K562 (cell line): ENCODE measurements around the gene DIAPH1. TPM values are rescaled to one million over a fixed set of nuclear protein-coding genes. Genes with fewer than 3 reads are reported as not detected.

Experiments used
- ARID1B ChIP-seq: fragments of 450-650 bp; IDR thresholded peaks from 2 replicates; pipeline ENCODE4 v1.6.1; 2016; ENCODE audit warnings: antibody characterized with exemption, mild to moderate bottlenecking, inconsistent platforms
- ETV5 ChIP-seq: sonication (generic); formaldehyde crosslinking; IDR thresholded peaks from 2 replicates; pipeline ENCODE4 v1.4.0; 2020; ENCODE audit warnings: low read depth, mild to moderate bottlenecking, missing genetic modification reagents
- FOXK1 ChIP-seq: sonication (generic); formaldehyde crosslinking; IDR thresholded peaks from 2 replicates; pipeline ENCODE4 v1.8.0; 2022; ENCODE audit warnings: missing genetic modification reagents, mild to moderate bottlenecking, borderline replicate concordance
- HDGF ChIP-seq: fragments of 450-650 bp; IDR thresholded peaks from 2 replicates; pipeline ENCODE4 v1.6.1; 2016
- HOXB6 ChIP-seq: fragments of 250-450 bp; sonication (Bioruptor Pico); IDR thresholded peaks from 2 replicates; pipeline ENCODE4 v1.5.1; 2022; ENCODE audit warnings: mild to moderate bottlenecking, borderline replicate concordance
- JUN ChIP-seq, 2 experiments: sonication (generic) in 1 of 2; formaldehyde crosslinking in 1 of 2; IDR thresholded peaks; 2 replicates each; pipeline versions ENCODE4 v1.6.1 to v1.8.0; 2012 to 2022; ENCODE audit warnings: borderline replicate concordance in 2 of 2, mild to moderate bottlenecking in 2 of 2, improper control_type of control experiment in 1 of 2, low read depth in 1 of 2, low read length in 1 of 2, missing genetic modification reagents in 1 of 2
- MBD2 ChIP-seq: sonication (generic); IDR thresholded peaks from 2 replicates; pipeline ENCODE4 v1.6.1; 2016; ENCODE audit warnings: low read depth, borderline replicate concordance
- MTA1 ChIP-seq: fragments of 450-650 bp; IDR thresholded peaks from 2 replicates; pipeline ENCODE4 v1.6.1; 2017; ENCODE audit warnings: borderline replicate concordance
- NONO ChIP-seq, 2 experiments: fragments of 200-400 bp in 1 of 2; fragments of 450-650 bp in 1 of 2; formaldehyde crosslinking in 1 of 2; IDR thresholded peaks; 2 replicates each; pipeline ENCODE4 v1.6.1; 2017; ENCODE audit warnings: low read depth in 2 of 2, mild to moderate bottlenecking in 2 of 2, moderate library complexity in 2 of 2, low read length in 1 of 2
- PCBP2 ChIP-seq: fragments of 200-400 bp; formaldehyde crosslinking; IDR thresholded peaks from 2 replicates; pipeline ENCODE4 v1.6.1; 2018; ENCODE audit warnings: low read length, low read depth, mild to moderate bottlenecking, moderate library complexity; ENCODE audit not compliant: poor library complexity, severe bottlenecking
- PHF21A ChIP-seq: fragments of 450-650 bp; IDR thresholded peaks from 2 replicates; pipeline ENCODE4 v1.6.1; 2017; ENCODE audit warnings: low read depth, borderline replicate concordance
- SMAD2 ChIP-seq: fragments of 150-350 bp; IDR thresholded peaks from 2 replicates; pipeline ENCODE4 v1.6.1; 2014; ENCODE audit warnings: low read depth, mild to moderate bottlenecking, low read length
- ZEB2 ChIP-seq: fragments of 450-650 bp; IDR thresholded peaks from 2 replicates; pipeline ENCODE4 v1.6.1; 2016
- ZNF134 ChIP-seq: fragments of 250-450 bp; sonication (Bioruptor Pico); conservative IDR thresholded peaks from 2 replicates; pipeline ENCODE4 v1.4.0; 2020
- ZNF184 ChIP-seq: sonication (generic); formaldehyde crosslinking; IDR thresholded peaks from 2 replicates; pipeline ENCODE4 v1.5.0; 2020; ENCODE audit warnings: missing genetic modification reagents
- ZNF436 ChIP-seq: fragments of 250-450, 450-650 bp; sonication (Bioruptor Pico); formaldehyde crosslinking; IDR thresholded peaks from 2 replicates; pipeline ENCODE4 v1.7.0; 2020; ENCODE audit warnings: mild to moderate bottlenecking
- polyA plus RNA-seq, 8 experiments: library from polyadenylated mRNA; depleted of rRNA in 4 of 8; stranded (reverse) in 5 of 8; unstranded in 3 of 8; fragments of >200 nt; fragmentation: Nextera tagmentation in 2 of 8; fragmentation: Illumina TruSeq in 1 of 8; extraction: Ambion mirVana in 2 of 8; extraction: Trizol in 1 of 8; gene quantifications; 2 replicates each; pipeline versions ENCODE4 v1.2.1 to v1.2.3, GENCODE V29; 2011 to 2014; ENCODE audit warnings: inconsistent platforms in 1 of 8, missing spikeins in 1 of 8
- total RNA-seq, 7 experiments: library from RNA; depleted of rRNA in 6 of 7; stranded (reverse); fragments of >200 nt in 6 of 7; fragmentation: Illumina TruSeq in 2 of 7; extraction: Trizol in 2 of 7; gene quantifications; 2 replicates each; pipeline versions ENCODE4 v1.2.1 to v1.2.3, GENCODE V29; 2011 to 2021; ENCODE audit warnings: low replicate concordance in 1 of 7
- TF ChIP-seq, protein P1 (sequence below): conservative IDR thresholded peaks from 2 replicates; pipeline ENCODE4 v1.6.1; 2011; ENCODE audit warnings: low read depth, mild to moderate bottlenecking, low read length; ENCODE audit not compliant: control insufficient read depth
- TF ChIP-seq, protein P2 (sequence below), 2 experiments: fragments of 450-650 bp; IDR thresholded peaks; 2 replicates each; pipeline ENCODE4 v1.6.1; 2016
- TF ChIP-seq, protein P3 (sequence below): fragments of 200-800 bp; sonication (Bioruptor generic); IDR thresholded peaks from 2 replicates; pipeline ENCODE4 v1.6.1; 2017; ENCODE audit warnings: missing genetic modification characterization, missing compliant biosample characterization
- TF ChIP-seq, protein P4 (sequence below): fragments of 250-450 bp; sonication (Bioruptor Pico); IDR thresholded peaks from 2 replicates; pipeline ENCODE4 v1.9.0; 2021; ENCODE audit warnings: mild to moderate bottlenecking
- TF ChIP-seq, protein P5 (sequence below): fragments of 450-650 bp; IDR thresholded peaks from 2 replicates; pipeline ENCODE4 v1.6.1; 2016; ENCODE audit warnings: mild to moderate bottlenecking

Gene DIAPH1
- total and polyA plus RNA-seq, 9 of the 15 experiments (the other 6 are each of a cell fraction or from before 2014, with no cell fraction given), result 60.8 to 328 (median 97.8) TPM

DNA sequence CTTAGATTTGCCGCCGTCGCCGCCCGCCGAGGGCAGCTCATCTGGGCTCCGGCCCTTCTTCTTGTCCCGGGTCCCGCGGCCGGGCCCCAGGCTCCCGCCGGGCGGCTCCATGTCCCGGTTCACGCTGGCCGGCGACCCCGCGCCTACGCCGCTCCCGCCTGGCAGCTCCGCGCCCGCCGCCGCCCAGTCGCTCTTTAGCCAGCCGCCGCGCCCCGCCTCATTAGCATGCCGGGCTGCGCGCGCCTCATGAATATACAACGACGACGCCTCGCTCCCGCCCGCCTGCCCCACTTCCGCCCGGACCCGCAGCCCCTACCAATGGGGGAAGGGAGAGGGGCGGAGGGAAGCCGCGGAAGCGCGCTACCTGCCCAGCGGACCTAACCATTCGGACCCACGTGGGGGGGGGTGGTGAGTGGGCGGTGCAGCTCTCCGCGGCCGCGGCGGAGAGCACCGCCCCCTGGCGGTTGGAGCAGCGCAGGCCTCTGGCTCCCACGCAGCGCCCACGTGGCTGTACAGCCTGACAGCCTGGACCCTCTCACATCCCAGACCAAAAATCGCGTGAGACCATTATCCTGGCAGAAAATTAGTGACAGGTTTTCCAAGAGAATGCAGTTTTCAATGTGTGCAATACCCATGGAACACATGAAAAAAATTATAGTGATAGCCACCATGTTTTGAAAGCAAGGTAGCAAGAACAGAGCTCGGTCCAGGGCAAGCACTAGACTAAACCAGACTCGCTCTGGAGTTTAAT lies at the start of gene DIAPH1 (continued):
- TF ChIP-seq MTA1 (peak; percentile 37; the same call in 1 of the 2 replicates), PCBP2 (no peak), PHF21A (no peak), HOXB6 (no peak), SMAD2 (no peak), ZNF436 (no peak), ZNF134 (CRISPR knock-in tag) (no peak), JUN (IDR thresholded peaks at IDR 0.05; ENCODE audit: borderline replicate concordance, low read depth, low read length) (peak; percentile 58; the same call in 1 of the 2 replicates), JUN (CRISPR knock-in tag; IDR thresholded peaks at IDR 0.05; ENCODE audit: borderline replicate concordance) (peak; percentile 66; the same call in 1 of the 2 replicates), FOXK1 (CRISPR knock-in tag) (0 out of 2 replicates have a peak, but pooled peaks have one; percentile 51), HDGF (no peak), ZEB2 (peak; percentile 63; the same call in 1 of the 2 replicates), ETV5 (CRISPR knock-in tag) (peak; percentile 91), MBD2 (peak; percentile 92), ARID1B (no peak), ZNF184 (no peak), NONO (IDR thresholded peaks at IDR 0.05; ENCODE audit: low read depth in 2 of 2, low read length in 1 of 2) (peak; percentile 48 to 98; a peak in 2 of 4 replicates)
- TF ChIP-seq, protein P1, sequence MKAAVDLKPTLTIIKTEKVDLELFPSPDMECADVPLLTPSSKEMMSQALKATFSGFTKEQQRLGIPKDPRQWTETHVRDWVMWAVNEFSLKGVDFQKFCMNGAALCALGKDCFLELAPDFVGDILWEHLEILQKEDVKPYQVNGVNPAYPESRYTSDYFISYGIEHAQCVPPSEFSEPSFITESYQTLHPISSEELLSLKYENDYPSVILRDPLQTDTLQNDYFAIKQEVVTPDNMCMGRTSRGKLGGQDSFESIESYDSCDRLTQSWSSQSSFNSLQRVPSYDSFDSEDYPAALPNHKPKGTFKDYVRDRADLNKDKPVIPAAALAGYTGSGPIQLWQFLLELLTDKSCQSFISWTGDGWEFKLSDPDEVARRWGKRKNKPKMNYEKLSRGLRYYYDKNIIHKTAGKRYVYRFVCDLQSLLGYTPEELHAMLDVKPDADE, result peak; percentile 66
- TF ChIP-seq, protein P2, sequence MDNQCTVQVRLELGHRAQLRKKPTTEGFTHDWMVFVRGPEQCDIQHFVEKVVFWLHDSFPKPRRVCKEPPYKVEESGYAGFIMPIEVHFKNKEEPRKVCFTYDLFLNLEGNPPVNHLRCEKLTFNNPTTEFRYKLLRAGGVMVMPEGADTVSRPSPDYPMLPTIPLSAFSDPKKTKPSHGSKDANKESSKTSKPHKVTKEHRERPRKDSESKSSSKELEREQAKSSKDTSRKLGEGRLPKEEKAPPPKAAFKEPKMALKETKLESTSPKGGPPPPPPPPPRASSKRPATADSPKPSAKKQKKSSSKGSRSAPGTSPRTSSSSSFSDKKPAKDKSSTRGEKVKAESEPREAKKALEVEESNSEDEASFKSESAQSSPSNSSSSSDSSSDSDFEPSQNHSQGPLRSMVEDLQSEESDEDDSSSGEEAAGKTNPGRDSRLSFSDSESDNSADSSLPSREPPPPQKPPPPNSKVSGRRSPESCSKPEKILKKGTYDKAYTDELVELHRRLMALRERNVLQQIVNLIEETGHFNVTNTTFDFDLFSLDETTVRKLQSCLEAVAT (IDR thresholded peaks at IDR 0.05), result peak in 1 of 2 experiments; percentile 51; a peak in 1 of 4 replicates
- TF ChIP-seq, protein P3, sequence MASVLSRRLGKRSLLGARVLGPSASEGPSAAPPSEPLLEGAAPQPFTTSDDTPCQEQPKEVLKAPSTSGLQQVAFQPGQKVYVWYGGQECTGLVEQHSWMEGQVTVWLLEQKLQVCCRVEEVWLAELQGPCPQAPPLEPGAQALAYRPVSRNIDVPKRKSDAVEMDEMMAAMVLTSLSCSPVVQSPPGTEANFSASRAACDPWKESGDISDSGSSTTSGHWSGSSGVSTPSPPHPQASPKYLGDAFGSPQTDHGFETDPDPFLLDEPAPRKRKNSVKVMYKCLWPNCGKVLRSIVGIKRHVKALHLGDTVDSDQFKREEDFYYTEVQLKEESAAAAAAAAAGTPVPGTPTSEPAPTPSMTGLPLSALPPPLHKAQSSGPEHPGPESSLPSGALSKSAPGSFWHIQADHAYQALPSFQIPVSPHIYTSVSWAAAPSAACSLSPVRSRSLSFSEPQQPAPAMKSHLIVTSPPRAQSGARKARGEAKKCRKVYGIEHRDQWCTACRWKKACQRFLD (CRISPR knock-in tag), result 0 out of 2 replicates have a peak, but pooled peaks have one; percentile 53
- TF ChIP-seq, protein P4, sequence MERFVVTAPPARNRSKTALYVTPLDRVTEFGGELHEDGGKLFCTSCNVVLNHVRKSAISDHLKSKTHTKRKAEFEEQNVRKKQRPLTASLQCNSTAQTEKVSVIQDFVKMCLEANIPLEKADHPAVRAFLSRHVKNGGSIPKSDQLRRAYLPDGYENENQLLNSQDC, result no peak
- TF ChIP-seq, protein P5, sequence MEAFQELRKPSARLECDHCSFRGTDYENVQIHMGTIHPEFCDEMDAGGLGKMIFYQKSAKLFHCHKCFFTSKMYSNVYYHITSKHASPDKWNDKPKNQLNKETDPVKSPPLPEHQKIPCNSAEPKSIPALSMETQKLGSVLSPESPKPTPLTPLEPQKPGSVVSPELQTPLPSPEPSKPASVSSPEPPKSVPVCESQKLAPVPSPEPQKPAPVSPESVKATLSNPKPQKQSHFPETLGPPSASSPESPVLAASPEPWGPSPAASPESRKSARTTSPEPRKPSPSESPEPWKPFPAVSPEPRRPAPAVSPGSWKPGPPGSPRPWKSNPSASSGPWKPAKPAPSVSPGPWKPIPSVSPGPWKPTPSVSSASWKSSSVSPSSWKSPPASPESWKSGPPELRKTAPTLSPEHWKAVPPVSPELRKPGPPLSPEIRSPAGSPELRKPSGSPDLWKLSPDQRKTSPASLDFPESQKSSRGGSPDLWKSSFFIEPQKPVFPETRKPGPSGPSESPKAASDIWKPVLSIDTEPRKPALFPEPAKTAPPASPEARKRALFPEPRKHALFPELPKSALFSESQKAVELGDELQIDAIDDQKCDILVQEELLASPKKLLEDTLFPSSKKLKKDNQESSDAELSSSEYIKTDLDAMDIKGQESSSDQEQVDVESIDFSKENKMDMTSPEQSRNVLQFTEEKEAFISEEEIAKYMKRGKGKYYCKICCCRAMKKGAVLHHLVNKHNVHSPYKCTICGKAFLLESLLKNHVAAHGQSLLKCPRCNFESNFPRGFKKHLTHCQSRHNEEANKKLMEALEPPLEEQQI, result no peak
